Measurements from ENCODE around the gene TXLNA.

DNA sequence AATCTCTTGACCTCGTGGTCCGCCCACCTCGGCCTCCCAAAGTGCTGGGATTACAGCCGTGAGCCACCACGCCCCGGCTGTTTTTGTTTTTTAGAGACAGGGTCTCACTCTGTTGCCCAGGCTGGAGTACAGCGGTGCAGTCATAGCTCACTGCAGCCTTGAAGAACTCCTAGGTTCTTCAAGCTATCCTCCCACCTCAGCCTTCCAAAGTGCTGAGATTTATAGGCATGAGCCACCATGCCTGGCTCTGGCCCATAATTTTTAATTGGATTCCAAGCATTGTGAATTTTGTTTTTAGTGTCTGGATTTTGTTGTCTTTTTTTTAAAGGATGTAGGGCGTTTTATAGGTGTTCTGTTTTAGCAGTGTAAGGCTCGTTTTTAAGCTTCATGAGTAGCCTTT, 28.6 kb upstream of the TXLNA start:
- TF ChIP-seq EP300 (IDR thresholded peaks at IDR 0.05) = no peak
- TF ChIP-seq, protein P1, sequence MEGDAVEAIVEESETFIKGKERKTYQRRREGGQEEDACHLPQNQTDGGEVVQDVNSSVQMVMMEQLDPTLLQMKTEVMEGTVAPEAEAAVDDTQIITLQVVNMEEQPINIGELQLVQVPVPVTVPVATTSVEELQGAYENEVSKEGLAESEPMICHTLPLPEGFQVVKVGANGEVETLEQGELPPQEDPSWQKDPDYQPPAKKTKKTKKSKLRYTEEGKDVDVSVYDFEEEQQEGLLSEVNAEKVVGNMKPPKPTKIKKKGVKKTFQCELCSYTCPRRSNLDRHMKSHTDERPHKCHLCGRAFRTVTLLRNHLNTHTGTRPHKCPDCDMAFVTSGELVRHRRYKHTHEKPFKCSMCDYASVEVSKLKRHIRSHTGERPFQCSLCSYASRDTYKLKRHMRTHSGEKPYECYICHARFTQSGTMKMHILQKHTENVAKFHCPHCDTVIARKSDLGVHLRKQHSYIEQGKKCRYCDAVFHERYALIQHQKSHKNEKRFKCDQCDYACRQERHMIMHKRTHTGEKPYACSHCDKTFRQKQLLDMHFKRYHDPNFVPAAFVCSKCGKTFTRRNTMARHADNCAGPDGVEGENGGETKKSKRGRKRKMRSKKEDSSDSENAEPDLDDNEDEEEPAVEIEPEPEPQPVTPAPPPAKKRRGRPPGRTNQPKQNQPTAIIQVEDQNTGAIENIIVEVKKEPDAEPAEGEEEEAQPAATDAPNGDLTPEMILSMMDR (IDR thresholded peaks at IDR 0.05) = no peak

Data from ovary (tissue), 3 donors.